GM21619 (cell line): ENCODE results near the gene SSH3.

Experiments
- ATAC-seq: cut with Tn5 transposase; IDR thresholded peaks from one replicate; pipeline ENCODE4 v1.9.1; 2021; ENCODE audit not compliant: unreplicated experiment

SSH3 gene

DNA sequence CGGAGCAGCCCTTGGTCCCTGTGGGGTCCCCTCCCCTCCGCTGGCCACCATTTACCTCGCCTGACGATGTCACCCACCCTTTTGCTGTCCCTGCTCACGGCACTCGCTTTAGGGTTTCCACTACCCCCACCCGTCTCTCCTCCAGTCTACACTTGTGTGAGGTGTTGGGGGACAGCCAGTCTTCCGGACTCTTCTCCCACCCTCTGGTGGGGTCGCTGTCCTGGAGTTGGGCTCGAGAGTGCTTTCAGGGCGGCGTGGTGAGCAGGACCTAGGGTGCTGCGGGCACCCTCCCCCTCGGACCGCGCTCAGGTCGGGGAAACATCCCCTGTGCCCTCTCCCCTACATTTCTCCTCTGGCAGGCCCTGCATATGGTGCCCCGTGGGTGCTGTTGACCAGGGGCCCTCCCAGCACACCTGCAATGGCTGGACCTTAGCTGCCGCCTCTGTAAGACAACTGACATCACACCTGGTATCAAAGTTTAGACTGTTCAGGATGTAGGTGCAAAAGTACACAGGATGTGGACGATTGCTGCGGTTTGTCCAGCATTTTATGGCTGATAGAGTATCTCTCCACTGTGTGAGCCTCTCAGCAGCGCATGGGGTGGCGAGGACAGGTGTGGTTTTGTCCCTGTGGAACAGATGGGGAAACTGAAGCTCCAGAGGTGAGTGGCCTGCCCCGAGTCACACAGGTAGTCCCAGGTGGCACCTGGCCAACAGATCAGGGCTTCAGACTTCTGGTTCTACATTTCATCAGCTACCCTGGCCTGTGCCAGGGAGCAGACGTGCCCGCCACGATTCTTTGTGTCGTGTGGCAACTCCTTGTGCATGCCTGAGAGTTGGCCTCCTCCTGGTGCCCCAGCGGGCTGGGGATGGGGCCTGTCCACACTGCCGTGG is 35.9 kb upstream of the SSH3 start:
- ATAC-seq = no peak

DNA sequence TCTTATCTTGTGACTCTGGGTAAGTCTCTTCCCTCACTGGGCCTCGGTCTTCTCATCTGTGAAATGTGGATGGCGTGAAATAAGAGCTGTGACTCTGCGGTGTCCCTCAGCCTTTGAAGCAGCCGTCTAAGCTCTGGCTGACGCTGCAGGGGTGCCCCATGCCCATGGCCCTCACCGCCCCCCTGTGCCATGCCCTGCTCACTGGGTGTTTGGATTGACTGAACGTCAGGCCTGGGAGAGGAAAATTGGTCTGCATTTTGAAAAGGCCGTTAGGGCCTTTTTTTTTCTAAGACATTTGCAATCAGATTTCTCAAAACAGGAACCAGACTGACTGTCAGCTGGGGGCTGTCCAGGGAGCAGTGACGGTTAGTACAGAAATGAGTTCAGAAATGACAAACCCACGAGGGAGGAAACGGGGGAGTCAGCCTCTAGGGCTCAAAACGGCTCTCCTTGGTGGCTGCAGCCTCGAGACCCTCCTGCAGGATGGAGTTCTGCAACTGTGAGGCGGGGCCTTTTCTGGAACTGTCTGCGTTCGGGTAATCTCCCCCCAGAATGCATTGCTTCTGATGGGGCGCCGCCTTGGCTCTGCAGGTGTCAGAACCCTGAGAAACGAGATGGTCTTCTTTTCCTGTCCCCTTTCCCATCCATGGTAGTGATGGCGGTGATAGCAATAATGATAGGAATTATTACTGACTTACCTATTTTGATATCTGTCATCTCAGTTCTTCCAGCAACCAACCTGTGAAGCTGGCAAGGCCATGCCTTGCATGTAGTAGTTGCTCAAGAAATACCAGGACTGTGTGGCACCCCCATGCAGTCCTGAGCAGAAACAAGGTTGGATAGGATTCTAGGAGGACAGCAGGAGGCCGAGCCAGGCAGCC is 35.0 kb upstream of the SSH3 start:
- peak; percentile 37 for ATAC-seq

DNA sequence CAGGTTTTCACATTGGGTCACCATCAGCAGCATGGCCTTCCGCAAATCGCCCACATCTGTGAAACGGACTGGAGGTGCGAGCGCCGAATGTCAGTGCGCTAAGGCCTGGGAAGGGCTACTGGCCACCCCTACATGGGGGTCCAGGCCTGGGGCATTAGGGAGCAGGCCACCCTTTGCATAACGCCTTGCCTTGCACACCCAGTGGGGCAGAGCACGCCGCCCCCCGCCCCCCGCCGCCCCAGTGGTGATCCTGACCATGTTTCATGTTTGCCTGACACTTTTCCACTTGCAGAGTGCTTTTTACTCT is 34.4 kb upstream of the SSH3 start:
- no peak for ATAC-seq

DNA sequence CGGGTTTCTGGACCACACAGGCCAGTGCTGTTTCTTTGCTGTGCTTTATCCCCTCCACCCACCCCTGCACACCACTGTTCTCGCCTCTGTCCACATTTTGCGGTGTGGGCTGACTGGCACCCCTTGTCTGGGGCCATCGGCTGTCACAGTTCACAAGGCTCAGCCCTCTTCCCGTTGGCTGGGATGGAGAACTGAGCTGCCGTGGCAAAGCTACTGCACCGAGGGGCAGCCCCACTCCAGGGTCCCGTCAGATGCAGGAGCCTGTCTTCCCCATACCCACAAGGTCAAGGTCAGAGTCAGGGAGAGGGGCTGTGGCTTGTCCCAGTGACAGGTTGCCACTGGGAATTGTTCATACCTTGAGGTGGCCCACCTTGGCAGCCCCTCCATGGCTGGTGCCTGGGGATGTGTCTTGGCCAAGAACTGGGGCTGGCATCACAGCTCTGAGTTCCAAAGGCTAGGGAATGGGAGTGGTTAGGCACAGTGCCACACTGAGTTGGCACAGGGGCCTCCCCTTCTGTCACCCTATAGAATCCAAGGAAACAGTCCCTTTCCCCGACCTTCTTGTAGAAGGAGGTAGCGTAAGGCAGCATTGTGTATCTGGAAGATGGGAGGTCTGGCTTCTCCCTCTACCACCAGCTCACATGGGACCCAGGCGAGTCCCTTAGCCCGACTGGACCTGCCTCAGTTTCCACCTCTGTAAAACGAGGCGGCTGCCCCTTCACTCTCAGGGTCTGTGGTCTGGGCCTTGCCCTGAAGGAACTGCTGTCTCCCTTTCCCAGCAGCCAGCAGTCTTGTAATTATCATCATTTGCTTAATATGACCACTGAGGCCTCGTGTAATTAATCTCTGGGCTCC is 33.7 kb upstream of the SSH3 start:
- no peak for ATAC-seq

DNA sequence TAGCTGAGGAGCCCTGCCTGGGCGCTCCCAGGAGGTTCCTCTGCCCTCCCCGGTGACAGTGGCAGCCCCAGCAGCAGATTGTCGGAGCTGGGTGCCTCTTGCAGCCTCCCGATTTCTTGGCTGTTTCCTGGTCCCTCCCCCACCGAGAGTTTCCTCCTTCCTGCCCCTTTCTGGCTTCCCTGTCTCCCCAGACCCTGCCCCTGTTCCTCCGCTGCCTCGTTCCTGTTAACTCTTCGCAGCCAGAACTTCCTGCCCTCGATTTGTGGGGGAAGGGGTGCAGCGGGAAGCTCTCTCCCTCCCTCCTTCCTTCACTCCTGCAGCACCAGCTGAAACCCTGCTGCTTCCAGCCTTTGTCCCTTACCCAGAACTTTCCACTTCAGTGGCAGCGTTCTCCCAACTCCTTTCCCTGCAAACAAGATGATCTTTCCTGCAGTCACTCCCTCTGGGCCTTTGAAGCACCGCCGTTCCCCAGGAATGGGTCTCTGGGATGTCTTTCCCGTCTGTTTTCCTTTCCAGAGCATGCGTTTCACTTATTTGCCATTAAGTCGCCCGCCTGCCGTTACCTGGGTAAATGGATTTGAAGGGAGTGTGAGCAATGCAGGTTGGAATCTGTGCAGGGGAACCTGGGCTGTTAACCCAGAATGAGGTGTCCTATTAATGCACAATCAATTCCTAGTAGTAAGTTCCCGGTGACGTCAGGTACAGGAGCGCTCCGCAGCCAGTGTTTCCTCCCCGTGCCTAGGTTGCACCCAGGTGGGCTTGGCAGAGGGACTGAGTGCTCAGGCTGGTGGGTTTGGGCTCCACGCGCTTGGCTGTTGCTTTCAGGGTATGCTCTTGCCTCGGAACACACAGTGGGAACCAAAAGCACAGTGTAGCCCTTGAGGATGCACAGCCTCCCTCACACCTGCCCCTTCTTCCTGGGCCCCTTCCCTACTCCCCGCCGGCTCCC is 32.8 kb upstream of the SSH3 start:
- no peak for ATAC-seq

DNA sequence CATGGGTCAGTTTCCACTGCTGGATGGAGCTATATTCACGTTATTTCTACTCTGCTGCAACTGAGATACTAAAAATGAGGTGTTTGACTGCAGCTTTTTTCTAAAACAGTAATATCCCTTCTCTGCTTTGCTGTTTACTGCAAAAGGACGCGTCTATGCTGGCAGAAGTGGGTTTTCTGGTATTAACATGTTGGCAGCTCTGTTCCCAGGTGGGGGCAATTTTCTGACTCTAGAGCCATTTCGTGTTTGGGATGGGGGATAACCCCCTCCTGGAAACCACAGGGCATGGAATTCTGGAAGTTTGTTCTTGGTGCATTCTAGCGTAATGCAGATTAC is 32.2 kb upstream of the SSH3 start:
- no peak for ATAC-seq

DNA sequence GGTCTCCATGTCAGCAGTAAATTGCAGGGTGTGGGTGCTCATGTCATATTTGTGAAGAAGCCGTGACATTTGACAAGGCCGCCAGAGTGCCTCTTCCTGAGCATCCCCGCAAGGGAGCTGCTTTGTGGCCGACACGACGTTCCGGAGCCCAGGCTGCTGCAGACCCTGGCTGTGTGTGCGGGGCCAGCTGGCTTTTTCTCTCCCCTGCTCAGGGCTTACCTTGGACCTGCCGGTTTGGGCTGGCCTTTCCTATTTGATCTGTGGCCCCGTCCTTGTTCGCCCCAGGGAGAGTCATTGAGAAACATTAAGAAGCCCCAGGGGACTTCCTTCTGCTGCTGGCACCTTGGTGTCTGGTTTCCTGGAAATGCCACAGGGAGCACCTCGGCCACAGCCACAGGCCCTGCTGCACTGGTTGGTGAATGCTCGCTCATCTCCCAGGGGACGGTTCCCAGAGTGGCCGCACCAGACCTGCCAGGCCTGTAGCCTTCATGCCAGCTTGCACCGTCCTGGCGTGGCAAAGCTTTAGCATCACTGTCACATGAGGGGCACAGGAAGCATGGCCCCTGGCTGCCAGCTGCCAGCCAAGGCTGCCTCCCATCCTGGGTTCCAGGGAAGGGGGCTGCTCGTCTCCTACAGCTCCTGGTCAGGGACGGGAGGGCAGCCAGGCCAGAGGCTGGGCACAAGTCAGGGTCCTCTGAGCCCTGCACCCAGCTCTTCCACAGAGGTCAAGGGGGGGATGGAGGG is 31.6 kb upstream of the SSH3 start:
- ATAC-seq = no peak

DNA sequence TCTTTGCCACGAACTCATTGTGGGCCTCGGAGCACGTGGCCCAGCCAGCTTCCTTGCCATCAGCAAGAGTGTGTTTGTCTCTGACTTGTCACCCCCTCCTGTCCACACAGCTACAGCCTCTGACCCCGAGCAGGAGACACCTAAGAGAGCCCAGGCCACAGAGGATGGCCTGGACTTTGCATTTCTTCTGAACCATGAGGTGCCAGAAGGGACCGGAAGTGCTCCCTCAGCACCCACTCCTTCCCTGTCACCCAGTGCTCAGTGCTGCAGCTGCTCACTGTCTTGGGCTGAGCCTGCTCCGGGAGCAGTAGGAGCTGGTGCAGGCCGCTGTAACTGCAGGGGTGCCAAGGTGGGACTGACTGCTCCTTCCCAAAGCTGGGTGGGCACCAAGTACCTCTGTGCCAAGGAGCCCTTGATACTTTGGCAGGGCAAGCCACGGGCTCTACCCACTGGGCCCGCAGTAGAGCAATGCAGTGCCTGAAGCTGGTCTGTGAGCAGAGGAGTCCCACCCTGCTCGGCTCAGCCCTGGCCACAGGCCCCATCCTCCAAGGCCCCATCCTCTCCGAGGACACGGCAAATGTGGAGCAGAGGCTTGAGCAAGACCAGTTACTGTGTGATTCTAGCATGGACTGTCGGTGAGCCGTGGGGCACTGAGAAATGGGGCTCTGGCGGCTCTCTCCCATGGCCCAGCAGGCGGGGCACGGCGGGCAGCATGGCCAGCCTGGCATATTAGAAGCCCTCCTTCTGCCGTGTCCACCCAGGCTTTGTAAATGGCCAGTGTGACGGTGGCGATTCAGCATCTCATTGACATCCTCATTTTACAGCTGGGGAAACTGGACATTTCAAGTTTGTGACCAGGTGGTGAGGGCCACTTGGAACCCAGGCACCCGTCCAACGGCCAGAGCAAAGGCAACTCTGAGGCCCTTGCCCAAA is 30.7 kb upstream of the SSH3 start:
- no peak for ATAC-seq

DNA sequence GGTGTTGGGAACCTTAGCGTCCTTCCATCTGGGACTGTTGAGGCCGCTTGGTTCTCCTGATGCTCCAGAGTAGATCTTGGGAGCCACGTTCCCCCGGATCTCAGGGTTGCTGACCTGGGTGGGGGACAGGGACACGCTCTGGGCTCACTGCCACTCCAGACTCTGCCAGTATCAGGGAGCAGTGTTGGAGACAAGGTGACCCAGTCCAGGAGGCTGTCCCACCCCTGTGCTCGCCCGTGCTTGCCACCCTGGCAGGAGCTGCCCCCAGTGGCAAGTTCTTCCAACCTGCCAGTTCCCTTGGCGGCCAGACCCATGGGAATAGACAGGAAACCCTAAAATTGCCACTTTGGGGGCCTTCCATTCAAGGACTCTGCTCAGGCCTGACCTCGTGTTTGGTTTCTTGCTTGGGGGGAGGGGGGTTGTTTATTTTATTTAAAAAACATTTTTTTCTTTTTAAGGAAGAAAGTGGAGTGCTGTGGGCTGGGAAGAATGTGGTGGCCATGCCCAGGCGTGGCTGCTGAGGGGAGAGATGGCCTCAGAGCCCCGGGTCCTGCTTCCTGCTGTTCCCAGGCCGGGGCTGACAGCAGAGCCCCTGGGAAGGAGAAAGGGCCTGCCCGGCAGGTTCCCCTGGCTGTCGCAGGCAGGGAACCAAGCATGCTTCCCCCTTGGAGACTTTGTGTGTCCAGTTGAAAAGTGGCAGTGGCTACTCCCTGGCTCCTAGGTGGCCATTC is 29.9 kb upstream of the SSH3 start:
- no peak for ATAC-seq

DNA sequence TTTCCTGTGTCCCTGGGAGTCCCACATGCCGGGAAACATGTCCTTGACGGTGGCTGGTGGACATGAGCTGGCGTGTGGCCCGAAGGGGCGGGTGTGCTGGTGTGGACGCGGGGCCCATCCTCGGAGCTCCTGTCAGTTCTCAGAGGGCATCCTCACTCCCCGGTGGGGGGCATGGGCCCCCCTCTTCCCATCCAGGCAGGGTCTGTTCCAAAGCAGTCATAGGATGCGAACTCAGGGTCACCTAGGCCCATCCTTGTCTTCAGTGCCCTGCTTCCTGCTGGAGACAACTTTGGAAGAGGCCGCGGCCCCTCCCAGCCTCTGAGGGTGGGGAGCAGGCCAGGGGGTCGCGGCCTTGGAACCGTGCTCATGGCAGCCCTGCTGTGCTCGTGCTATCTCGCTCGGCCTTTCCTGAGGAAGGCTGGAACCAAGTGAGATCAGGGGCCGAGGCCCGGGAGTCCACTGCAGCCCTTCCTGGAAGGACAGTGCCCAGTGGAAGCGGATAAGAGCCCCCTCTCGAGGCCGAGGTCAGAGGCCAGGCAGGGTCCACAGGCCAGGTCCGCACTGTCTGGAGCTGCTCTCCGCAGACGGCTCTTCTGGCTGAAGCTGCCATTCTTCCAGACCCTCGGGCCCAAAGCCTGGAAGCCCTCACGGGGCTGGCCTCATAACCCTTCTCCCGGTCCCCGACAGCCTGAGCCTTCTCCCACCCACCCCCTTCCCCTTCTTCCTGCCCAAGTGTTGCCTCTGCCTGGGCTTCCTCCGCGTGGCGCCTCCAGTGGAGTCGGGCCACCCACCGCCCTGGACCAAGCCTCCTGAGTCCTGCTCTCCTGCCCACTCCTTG is 28.3 kb upstream of the SSH3 start:
- no peak for ATAC-seq

DNA sequence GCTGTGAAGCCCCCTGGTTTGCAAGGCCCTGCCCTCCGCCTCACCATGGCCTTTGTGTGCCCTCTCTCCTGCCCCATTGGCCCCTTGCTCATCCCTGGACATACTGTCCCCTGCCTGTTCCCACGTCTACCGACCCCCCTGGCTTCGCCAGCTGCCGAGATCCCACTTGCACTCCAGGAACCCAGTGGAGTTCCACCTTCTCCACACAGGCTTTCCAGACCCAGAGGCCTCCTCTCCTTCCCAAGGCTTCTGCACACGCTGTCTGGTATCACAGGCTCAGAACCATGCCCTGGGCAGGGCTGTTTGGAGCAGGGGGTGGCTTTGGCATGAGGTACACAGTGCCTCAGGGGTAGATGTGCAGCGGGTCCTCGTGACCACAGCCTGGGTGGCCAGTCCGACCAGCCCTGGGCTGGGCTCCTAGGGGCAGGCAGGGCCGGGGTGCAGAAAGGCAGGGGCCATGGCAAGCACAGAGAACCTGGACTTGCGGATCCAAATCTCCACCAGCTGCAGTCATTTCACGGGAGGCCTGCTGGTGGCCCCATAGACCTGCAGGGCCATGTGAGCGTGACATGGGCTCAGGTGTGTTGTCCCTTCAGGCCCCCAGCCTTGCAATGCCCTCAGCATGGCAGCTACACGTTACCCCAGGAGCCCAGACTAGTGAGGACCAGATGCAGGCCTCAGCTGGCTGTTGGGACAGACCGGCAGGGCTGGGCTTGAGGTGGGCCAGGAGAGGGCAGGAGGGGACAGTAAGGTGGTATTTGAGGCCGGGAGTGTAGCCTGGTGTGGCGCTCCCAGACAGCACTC is 27.5 kb upstream of the SSH3 start:
- no peak for ATAC-seq

DNA sequence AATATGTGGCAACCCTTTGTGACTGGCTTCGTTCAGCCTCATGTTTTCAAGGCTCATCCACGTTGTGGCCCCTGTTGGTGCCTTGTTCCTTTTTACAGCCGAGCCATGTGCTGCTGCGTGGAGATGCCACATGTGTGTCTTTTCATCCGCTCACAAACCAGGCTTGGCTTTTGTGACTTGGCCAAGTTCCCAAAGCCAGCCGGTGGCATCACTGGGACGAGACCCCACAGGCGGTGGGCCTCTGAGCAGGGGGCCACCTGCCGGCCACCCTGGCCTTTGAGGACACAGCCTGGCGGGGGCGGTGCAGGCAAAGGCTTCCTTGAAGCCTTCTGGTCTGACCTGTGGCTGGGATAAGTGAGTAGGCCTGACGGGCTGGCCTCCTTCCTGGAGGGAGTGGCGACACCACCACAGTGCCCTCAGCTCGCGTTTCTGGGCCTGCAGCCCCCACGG is 26.5 kb upstream of the SSH3 start:
- ATAC-seq = peak; percentile 10

DNA sequence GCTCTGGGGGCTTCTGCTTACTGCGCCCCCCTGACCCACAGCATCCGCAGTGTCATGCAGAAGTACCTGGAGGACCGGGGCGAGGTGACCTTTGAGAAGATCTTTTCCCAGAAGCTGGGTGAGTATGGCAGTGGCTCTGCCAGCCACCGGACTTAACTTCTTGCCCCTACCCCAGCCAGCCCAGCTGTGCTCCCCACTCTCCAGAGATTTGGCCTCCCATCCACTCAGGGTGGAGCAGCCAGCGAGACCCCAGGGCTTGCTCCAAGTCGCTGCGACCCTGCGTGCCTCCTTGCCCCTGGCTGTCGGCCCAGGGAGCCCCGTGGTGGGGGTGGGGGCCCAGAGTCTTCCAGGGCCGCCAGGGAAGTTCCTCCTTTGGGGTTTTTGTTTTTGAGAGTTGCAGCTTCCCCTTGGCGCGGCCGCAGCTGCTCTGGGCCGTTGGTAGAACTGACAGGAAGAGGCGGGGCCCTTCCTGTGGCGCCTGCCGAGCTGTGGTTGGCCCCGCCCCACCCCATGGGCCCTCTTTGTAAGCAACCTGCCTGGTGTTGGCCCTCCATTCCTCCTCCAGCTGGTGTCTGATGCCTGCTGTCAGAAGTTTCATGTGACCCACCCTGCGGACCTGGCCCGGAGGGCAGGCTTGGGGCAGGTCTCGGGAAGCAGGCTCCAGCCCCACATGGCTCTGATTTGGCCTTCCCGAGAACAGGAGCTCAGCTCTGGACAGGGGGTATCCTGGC is 25.9 kb upstream of the SSH3 start:
- ATAC-seq = peak; percentile 67

DNA sequence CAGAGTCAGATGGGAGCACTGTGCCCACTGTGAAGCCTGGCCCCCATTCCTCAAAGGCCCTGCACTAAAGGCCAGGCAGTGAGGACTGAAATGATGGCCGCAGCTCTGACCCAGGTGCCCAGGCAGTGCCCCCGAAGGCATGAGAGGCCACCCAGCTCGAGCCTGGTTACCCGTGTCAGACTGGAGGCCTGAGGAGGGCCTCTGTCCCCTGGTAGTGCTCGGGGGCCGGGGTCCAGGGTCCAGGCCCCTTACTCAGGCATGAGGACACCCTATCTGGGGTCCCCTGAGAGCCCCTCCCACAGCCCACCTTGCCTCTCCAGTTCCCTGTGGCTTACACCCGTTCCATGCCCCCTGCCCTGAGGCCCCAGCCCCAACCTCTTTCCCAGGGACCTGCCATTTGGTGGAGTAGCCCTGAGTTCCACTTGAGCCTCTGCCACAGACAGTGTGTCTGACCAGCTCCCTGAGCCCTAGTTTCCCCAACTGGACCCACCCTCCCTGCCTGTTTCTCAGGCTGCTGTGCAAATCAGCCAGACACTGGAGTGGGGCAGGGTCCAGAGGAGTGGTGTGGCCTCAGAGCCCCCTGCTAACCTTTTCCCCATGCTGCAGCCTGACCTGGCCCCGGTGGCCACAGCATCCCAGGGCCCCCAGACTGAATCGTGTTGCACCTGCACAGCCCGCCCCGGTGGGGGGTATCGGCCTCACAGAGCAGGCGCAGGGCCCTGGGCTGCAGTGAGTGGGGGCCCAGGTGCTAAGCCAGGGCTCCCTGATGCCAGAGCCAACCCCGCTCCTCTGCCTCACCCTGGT is 25.0 kb upstream of the SSH3 start:
- ATAC-seq = no peak
